Activated CD8-positive, alpha-beta memory T cell treated with anti-CD3 and anti-CD28 coated beads, Interleukin-2, amount 50 U/mL, for 1 hour (primary cell): Measurements from ENCODE around the gene LYSET.
"Not testable (repeated sequence)": the region's sequence is repeated elsewhere in the genome, so short reads cannot be mapped to it uniquely, and the experiment has no call there.

Experiments
- DNase-seq: peaks from one replicate; pipeline ENCODE4 v3.0.0-alpha.2; 2020; ENCODE audit errors: extremely low read depth

Gene LYSET

DNA sequence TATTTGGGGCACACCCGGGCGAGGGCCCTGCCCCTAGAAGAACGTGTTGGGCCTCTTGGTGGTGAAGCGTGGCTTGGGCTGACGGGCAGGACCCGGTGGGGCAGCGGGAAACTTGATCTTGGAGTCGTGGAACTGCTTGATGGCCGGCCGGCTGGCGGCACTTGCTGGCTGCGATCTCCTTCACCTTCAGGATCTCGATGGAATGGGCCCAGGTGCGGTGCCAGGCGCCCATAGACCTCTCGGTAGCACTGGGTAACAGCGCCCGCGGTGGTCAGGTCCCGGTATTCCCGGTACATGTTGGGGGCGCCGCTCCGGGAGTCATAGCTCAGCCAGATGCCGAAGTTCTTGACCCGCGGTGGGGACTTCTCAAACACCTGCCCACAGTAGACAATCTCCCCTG lies 38.4 kb downstream of the LYSET start:
- DNase-seq, result no peak

DNA sequence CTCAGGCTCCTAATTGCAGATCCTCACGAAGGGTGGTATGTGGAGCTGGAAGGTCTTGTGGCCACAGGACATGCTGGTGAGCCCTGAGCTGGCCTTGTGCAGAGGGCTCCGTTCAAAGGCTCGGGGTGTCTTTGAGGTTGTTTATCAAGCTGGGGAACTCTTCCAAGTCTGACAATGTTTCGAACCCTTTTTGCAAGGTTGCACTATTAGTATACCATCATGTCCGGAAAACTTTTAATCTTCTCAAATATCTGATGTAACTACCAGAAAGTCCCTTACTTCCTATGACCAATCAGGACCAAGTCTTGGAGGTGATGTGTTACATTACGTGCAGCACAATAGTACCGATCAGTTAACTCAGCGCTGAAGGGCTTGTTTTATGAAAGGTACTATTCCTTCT lies 43.4 kb downstream of the LYSET start:
- DNase-seq, result no peak

DNA sequence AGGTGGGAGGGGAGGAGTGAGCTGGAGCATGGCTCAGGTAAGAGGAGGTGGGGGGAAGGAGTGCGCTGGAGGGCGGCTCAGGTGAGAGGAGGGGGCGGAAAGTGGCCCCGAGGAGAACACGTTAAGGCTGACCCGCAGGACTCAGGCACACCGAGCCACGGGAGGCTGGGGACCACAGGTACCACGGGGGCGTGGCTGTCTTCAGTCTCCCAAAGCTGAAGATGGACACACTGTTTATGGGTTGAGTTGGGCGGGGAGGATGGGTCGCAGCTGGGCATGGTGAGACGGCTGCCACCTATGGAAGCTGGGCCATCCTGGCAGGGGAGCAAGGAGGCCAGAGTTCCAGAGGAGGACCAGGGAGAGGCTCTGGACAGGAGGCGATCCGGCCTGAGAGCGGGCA lies 45.4 kb downstream of the LYSET start:
- DNase-seq, result no peak

DNA sequence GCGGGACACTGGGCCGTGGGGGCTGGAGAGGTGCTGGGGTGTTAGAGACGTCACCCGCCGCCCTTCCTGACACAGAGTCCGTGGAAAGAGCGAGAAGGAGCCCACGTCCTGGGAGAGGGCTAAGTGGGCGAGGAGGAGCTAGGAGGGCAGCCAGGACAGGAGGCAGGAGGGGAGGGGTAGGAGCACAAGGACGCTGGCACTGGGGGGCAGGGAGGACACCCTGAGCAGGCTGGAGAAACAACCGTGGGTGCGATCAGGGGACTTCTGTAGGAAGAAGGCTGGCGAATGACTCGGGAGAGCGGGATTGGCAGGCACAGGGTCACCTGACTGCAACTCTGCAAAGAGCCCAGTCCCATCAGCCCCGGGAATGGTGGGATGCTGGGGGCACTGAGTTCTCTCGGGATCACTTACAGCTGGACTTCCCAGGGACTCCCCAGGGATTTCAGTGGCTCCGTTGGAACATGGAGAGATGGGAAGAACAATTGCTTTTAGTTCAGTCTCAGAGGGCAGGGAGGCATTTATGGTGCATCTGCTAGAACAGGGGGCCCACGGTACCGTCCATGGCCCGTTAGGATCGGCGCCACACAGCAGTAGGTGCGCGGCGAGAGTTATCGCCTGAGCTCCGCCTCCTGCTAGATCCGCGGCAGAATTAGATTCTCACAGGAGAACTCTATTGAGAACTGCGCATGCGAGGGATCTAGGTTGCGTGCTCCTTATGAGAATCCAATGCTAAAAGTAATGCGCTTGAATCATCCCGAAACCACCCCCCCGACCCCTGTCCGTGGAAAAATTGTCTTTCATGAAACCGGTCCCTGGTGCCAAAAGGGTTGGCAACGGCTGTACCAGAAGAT lies 46.2 kb downstream of the LYSET start:
- no peak for DNase-seq

DNA sequence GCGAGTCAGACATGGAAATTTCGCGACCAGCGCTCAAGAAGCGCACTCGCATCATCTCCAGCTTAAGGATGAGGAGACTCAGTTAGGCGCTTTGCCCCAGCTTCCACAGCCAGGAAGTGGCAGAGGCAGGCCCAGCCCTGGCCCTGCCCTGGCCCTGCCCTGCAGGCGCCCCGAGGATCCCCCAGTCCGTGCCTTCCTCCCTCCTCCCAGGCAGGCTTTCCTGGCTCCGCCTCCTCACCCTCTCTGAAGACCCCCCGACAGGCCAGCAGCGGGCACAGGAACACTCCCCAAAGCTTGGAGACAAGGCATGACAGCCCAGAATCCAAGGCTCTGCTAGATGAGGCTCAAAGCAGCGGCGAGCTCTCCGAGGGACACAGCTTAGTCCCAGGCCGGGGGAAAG lies 47.0 kb downstream of the LYSET start:
- no peak for DNase-seq

DNA sequence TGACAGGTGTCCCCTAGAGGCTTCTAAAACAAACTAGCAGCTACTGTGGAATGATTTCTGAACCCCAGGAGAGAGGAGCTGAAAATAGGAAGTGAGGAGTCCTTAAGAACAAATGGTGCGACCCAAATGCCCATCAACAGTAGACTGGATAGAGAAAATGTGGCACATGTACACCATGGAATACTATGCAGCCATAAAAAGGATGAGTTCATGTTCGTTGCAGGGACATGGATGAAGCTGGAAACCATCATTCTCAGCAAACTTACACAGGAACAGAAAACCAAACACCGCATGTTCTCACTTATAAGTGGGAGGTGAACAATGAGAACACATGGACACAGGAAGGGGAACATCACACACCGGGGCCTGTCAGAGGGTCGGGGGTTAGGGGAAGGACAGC lies 48.0 kb downstream of the LYSET start:
- DNase-seq, result not testable (repeated sequence)

DNA sequence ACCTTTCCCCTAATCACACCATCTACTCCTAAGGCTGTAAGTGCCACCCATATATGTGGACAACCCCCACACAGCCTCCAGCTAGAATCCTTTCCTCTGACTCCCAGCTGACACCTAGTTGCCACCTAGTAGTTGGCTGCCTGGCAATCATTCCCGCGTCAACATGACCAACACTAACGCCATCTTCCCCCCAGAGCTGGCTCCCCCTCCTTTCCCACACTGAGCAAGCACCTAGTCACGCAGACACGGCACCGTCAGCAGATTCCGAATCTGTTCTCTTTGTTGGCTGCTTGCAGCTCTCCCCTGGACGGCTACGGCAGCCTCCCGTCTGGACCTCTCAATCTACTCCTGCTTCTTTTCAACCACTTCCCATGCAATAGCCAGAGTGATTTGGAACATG lies 49.7 kb downstream of the LYSET start:
- no peak for DNase-seq
